Panc1 (cell line): ENCODE measurements around the gene FCMR. TPM values are rescaled to one million over a fixed set of nuclear protein-coding genes. Genes with fewer than 3 reads are reported as not detected.

ENCODE experiments used
- ATAC-seq: fragments of 200-7000 bp; cut with Tn5 transposase; 2 replicates; pipeline ENCODE4 v1.9.1; 2020; ENCODE audit warnings: mild to moderate bottlenecking, moderate library complexity
- BruUV-seq: library from RNA; stranded (reverse); fragments of 400-500 nt; replicated peaks from 2 replicates; lab custom pipeline; 2021; lab: Mats Ljungman, UMichigan
- CTCF ChIA-PET: fragments of 300-600 bp; sonication (Branson Sonifier 250); formaldehyde crosslinking; loops from one replicate; lab custom pipeline; 2022; ENCODE audit warnings: antibody characterized with exemption; lab: Charles Lee
- POLR2A ChIA-PET: fragments of 300-600 bp; sonication (Branson Sonifier 250); formaldehyde crosslinking; loops from one replicate; lab custom pipeline; 2022; ENCODE audit warnings: antibody characterized with exemption; lab: Charles Lee
- DNase-seq: peaks from one replicate; pipeline ENCODE4 v3.0.0-alpha.2; 2010; ENCODE audit warnings: low read depth, low spot score
- H3K27ac ChIP-seq: 2 replicates; pipeline ENCODE4 v1.5.1; 2011; ENCODE audit warnings: mild to moderate bottlenecking, low read length, inconsistent platforms
- H3K27me3 ChIP-seq: fragments of 200-500 bp; sonication (Bioruptor generic); 2 replicates; pipeline ENCODE4 v1.6.0; 2014; ENCODE audit warnings: low read length, inconsistent platforms; ENCODE audit not compliant: control insufficient read depth, insufficient read depth
- H3K36me3 ChIP-seq: fragments of 200-500 bp; sonication (Bioruptor generic); 2 replicates; pipeline ENCODE4 v1.5.1; 2014; ENCODE audit warnings: inconsistent platforms, mild to moderate bottlenecking, low read length, moderate library complexity; ENCODE audit not compliant: control insufficient read depth, insufficient read depth
- H3K4me1 ChIP-seq: 2 replicates; pipeline ENCODE4 v1.5.1; 2011; ENCODE audit warnings: inconsistent platforms, mild to moderate bottlenecking, low read length, moderate library complexity; ENCODE audit not compliant: control insufficient read depth, insufficient read depth
- H3K4me3 ChIP-seq, 2 experiments: 2 replicates each; pipeline ENCODE4 v1.5.1; 2011 to 2012; ENCODE audit warnings: low read depth in 2 of 2, low read length in 2 of 2, mild to moderate bottlenecking in 2 of 2, inconsistent platforms in 1 of 2, moderate library complexity in 1 of 2
- H3K9me3 ChIP-seq: fragments of 200-500 bp; sonication (Bioruptor generic); 2 replicates; pipeline ENCODE4 v1.5.1; 2014; ENCODE audit warnings: low read depth, mild to moderate bottlenecking, inconsistent platforms, low read length, moderate library complexity; ENCODE audit not compliant: control insufficient read depth, insufficient read depth
- POLR2AphosphoS5 ChIP-seq: IDR thresholded peaks from 2 replicates; pipeline ENCODE4 v1.6.1; 2012; ENCODE audit warnings: mild to moderate bottlenecking, low read depth, low read length, moderate library complexity
- SIN3A ChIP-seq: IDR thresholded peaks from 2 replicates; pipeline ENCODE4 v1.6.1; 2012; ENCODE audit warnings: low read depth, mild to moderate bottlenecking, low read length, moderate library complexity, borderline replicate concordance; ENCODE audit not compliant: insufficient read depth
- TCF7L2 ChIP-seq: IDR thresholded peaks from 2 replicates; pipeline ENCODE4 v1.6.1; 2011; ENCODE audit warnings: mild to moderate bottlenecking, low read depth, low read length, inconsistent platforms
- in situ Hi-C: cut with HindIII; loops from 2 replicates; pipeline ENCODE4 v1.10.0; 2016; ENCODE audit warnings: low sequenced_read_pairs, low pct_unique_long_range_greater_than_20kb
- intact Hi-C: fragments of 100-400 bp; cut with micrococcal nuclease; formaldehyde crosslinking; loops from one replicate; pipeline ENCODE4 v1.10.0; 2022; ENCODE audit not compliant: unreplicated experiment
- total RNA-seq: library from RNA; stranded (reverse); gene quantifications from one replicate; pipeline ENCODE4 v1.2.1, GENCODE V29; 2021; ENCODE audit not compliant: unreplicated experiment
- TF ChIP-seq, protein P1 (sequence below): fragments of 450-650 bp; IDR thresholded peaks from 2 replicates; pipeline ENCODE4 v1.5.1; 2017; ENCODE audit warnings: mild to moderate bottlenecking
- TF ChIP-seq, protein P2 (sequence below), 2 experiments: IDR thresholded peaks; 2 replicates each; pipeline ENCODE4 v1.6.1; 2011 to 2012; ENCODE audit warnings: low read depth in 2 of 2, control low read depth in 1 of 2, low read length in 1 of 2, mild to moderate bottlenecking in 1 of 2, moderate library complexity in 1 of 2; ENCODE audit not compliant: insufficient read depth in 1 of 2

FCMR gene
- total RNA-seq, 1 experiment from 2014 or later = 0.41 TPM

DNA sequence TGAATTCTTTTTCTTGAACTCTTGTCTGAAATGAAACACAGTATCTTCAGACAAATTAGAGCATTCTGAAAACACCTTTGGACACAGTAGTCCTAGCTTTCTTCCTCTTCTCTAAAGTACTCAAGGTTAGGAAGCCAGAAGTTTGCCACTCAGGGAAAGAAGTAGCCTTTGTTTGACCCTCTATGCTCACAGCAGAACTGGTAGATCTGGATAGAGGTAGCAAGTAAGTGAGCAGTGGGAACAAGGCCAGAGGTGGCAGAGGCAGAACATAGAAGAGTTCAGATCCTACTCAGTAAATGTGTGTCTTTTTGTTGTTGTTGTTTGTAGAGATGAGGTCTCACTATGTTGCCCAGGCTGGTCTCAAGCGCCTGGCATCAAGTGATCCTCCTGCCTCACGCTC, 31.9 kb upstream of the FCMR start:
- TF ChIP-seq POLR2AphosphoS5 (no peak), SIN3A (no peak), TCF7L2 (no peak)
- TF ChIP-seq, protein P1, sequence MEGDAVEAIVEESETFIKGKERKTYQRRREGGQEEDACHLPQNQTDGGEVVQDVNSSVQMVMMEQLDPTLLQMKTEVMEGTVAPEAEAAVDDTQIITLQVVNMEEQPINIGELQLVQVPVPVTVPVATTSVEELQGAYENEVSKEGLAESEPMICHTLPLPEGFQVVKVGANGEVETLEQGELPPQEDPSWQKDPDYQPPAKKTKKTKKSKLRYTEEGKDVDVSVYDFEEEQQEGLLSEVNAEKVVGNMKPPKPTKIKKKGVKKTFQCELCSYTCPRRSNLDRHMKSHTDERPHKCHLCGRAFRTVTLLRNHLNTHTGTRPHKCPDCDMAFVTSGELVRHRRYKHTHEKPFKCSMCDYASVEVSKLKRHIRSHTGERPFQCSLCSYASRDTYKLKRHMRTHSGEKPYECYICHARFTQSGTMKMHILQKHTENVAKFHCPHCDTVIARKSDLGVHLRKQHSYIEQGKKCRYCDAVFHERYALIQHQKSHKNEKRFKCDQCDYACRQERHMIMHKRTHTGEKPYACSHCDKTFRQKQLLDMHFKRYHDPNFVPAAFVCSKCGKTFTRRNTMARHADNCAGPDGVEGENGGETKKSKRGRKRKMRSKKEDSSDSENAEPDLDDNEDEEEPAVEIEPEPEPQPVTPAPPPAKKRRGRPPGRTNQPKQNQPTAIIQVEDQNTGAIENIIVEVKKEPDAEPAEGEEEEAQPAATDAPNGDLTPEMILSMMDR = no peak
- TF ChIP-seq, protein P2, sequence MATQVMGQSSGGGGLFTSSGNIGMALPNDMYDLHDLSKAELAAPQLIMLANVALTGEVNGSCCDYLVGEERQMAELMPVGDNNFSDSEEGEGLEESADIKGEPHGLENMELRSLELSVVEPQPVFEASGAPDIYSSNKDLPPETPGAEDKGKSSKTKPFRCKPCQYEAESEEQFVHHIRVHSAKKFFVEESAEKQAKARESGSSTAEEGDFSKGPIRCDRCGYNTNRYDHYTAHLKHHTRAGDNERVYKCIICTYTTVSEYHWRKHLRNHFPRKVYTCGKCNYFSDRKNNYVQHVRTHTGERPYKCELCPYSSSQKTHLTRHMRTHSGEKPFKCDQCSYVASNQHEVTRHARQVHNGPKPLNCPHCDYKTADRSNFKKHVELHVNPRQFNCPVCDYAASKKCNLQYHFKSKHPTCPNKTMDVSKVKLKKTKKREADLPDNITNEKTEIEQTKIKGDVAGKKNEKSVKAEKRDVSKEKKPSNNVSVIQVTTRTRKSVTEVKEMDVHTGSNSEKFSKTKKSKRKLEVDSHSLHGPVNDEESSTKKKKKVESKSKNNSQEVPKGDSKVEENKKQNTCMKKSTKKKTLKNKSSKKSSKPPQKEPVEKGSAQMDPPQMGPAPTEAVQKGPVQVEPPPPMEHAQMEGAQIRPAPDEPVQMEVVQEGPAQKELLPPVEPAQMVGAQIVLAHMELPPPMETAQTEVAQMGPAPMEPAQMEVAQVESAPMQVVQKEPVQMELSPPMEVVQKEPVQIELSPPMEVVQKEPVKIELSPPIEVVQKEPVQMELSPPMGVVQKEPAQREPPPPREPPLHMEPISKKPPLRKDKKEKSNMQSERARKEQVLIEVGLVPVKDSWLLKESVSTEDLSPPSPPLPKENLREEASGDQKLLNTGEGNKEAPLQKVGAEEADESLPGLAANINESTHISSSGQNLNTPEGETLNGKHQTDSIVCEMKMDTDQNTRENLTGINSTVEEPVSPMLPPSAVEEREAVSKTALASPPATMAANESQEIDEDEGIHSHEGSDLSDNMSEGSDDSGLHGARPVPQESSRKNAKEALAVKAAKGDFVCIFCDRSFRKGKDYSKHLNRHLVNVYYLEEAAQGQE (IDR thresholded peaks at IDR 0.05; ENCODE audit: insufficient read depth in 1 of 2, low read depth in 2 of 2, low read length in 1 of 2) = no peak
- POLR2A ChIA-PET = no interaction called here
- H3K27ac ChIP-seq = no peak overlapping the region
- CTCF ChIA-PET = no interaction called here
- no peaks in the 10 kb centered on the region for H3K27me3 ChIP-seq
- H3K4me1 ChIP-seq = no peaks in the 10 kb centered on the region
- no peak for DNase-seq
- no TSS peak for BruUV-seq
- ATAC-seq = no peak
- no peaks in the 10 kb centered on the region for H3K9me3 ChIP-seq
- in situ Hi-C loops (no loop called here), intact Hi-C loops (no loop called here)
- no peak overlapping the region for H3K4me3 ChIP-seq
- H3K36me3 ChIP-seq = no peaks in the 10 kb centered on the region

DNA sequence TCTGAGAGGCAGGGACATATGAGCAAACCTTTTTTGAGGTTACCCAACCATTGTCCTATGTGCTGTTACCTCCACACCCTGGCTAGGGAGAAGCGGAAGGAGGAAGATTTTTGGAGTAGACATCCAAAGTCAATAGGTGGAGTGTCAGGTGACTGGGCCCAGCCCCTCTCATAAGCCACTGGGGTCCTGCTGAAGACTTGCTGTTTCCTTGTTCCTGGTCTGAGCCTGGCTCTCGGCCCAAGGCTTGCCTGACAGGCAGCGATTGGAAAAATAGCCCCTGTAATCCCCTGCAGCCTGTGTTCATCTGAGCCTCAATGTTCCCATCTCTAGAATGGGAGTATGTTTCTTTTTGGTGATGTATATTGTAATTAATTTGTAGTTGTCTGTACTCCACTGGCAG, 31.4 kb upstream of the FCMR start:
- CTCF ChIA-PET = no interaction called here
- ATAC-seq (no peak), DNase-seq (no peak)
- POLR2A ChIA-PET = no interaction called here
- Histone ChIP-seq H3K4me1 (no peaks in the 10 kb centered on the region), H3K4me3 (no peak overlapping the region), H3K27me3 (no peaks in the 10 kb centered on the region), H3K27ac (no peak overlapping the region), H3K9me3 (no peaks in the 10 kb centered on the region), H3K36me3 (no peaks in the 10 kb centered on the region)
- no peak for TF ChIP-seq TCF7L2
- TF ChIP-seq, protein P2 (IDR thresholded peaks at IDR 0.05; ENCODE audit: insufficient read depth in 1 of 2, low read depth in 2 of 2, low read length in 1 of 2) = no peak
- intact Hi-C loops = no loop called here
- in situ Hi-C loops = no loop called here
- no TSS peak for BruUV-seq
